DMS53 (cell line): ENCODE measurements around the gene IGSF10.

Source experiments
- DNase-seq: peaks from one replicate; lab custom pipeline; 2025; lab: John Stamatoyannopoulos, UW

IGSF10 gene

DNA sequence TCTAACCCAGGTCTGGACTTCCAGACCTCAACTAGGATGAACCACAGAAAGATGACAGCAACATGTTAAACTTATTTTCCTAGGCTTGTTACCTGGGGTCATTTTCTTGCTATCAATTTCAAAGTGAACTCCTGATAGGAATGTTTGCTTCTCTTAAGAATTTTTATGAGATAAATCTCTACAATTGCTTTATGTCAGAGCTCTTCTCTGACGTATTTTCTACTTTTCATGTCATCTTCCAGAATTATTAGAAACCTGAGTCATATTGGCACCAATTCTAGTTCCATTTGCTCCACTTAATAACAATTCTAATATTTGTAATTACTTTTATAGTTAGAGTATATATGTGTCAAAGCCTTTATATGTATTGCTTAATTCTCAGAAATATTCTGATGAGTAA lies 2.1 kb upstream of the IGSF10 start:
- no peak for DNase-seq

GRCh38 chr3:151462278-151462780 lies 1.5 kb upstream of the IGSF10 start:
- DNase-seq = no peak

DNA sequence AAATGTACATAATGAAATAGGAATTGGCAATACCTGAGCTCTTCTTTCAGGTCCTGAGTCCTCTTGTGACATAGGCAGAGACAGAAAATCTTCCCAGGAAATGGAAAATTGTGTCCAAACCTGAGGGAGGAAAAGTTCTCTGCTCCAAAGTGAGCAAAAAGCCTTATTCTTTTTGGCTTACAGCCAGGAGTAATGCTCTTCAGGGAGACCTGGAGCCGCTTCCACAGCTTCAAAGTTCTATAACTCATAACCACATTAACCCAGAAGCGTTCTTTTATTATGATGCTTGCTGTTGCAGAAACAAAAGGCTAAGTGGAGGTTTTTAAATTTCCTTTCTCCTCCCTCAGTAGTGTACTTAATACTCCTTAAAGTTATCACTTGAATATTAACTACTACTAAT lies 633 bp downstream of the IGSF10 start:
- peak; percentile 15 for DNase-seq

DNA sequence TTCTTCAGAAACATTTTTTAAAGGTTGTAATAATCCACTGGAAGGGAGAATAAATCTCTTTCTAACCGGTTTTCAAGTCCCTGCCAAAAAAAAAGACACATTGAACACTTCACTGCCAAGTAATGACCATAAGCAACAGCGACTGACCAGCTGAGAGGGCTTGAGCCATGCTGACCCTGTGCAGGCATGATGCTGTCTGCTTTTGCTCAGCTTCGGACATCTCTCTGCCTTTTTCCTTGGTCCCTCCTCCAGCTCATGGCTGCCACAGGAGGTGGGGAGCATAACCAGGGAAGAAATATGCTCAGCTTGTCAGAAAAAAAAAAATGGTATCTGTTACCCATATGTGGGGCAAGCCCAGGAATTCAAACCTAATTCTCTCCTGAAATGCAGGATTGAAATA lies 1.5 kb downstream of the IGSF10 start:
- no peak for DNase-seq

- DNase-seq = no peak
Measured at GRCh38 chr3:151456065-151456464, 4.8 kb downstream of the IGSF10 start.

DNA sequence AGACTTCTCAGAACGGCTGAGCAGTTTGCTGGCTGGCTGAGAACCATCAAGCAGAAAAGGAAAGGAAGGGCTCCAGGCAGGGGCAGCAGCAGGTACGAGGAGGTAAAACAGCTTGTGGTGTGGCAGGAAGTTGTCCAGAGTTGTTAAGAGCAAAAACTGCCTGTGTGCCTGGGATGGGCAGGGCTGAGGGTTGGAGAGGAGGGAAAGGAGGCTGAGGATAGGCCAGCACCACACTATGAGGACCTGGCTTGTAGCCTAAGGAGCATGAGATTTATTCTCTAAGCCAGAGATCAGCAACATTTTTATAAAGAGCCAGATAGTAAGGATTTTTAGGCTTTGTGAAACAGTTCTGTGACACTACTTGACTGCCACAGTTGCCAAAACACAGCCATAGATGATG lies 8.0 kb downstream of the IGSF10 start:
- no peak for DNase-seq

DNA sequence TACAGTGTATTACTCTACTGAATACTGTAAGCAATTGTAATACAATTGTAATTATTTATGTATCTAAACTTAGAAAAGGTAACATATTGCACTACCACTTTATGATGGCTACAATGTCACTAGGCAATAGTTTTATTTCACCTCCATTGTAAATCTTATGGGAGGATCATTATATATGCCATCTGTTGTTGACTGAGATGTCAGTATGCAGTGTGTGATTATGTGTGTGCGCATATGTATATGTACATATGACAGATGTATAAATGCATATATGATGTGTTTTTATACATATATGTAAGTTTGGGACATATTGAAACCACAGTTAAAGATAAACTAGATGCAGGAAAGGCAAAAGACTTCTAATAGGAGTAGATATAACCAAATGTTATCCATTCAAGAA lies 8.5 kb downstream of the IGSF10 start:
- DNase-seq = no peak

DNA sequence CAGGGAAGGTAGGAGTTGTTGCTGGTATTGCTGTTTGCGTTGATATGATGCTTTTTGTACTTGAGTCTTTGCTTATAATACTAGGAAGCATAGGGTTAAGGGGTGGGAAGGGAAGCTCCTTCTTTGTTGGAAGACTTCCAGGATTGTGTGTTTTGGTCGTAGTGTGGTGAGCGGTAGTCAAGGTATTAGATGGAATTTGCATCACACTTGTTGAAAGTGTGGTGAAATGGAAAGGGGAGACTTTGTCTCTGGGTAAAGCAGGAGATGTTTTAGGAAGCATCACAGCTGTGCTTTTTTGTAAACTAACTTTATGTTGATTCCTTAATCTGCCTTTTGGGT lies 14.9 kb downstream of the IGSF10 start:
- DNase-seq = no peak

- DNase-seq = no peak
Measured at GRCh38 chr3:151445273-151446001, 15.4 kb downstream of the IGSF10 start.

DNA sequence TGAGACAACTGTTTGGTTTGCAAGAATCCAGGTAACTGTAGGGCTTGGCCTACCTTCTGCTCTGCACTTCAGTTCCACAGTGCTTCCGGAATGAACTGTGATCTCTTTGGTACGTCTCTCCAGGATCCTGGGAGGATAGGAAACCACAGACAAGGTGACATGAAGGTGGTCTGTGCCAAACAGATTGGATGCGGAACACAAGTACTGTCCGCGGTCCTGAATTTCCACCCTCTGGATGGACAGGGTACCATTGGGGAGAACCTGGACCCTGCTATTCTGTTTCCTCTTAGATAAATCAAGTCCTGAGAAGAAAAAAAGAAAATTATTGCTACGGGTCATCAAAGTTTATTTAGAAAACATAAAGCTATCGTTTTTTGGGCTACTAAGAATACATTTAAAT lies 17.3 kb downstream of the IGSF10 start:
- DNase-seq = no peak

DNA sequence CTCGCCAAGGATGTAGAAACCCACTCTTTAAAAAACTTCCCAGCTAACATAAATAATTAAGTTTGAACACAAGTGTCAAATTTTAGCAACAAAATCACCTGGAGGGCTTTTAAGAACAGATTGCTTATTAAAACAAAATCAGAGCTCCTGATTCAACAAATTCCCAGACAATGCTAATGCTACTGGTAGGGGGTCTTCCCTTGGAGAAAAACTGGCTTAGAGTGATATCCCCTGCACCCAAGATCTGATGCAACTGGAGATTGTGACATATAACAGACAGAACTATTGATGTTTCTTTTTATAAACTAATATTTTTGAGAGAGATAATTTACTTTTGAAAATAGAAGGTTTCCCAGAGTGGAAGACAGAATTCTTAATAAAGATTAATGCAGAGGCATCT lies 19.9 kb downstream of the IGSF10 start:
- DNase-seq = no peak

DNA sequence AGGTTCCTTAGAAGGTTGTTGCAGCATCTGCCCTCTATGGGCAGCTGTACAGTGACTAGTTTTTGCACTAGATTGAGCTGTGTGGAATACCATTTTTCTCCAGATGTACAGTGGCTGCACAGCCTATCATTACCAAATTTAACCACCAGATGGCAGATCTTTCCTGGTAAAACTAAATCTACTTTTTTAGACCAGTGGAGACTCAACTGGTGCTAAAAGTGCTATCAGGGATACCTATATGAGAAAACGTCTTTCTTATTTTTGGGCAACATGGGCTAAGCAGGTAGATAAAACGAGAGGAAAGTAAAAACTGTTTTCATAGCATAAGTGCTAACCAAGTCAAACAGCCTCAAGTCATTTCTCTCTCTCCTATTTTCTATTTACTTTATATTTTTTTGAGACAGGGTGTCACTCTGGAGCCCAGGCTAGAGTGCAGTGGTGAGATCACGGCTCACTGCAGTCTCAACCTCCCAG lies 21.2 kb downstream of the IGSF10 start:
- peak; percentile 79 for DNase-seq

GRCh38 chr3:151437906-151438305 lies 23.0 kb downstream of the IGSF10 start:
- DNase-seq = no peak

GRCh38 chr3:151436675-151437446 lies 24.0 kb downstream of the IGSF10 start:
- no peak for DNase-seq

- no peak for DNase-seq
Measured at GRCh38 chr3:151434151-151434890, 26.5 kb downstream of the IGSF10 start.

GRCh38 chr3:151432616-151433372 lies 28.1 kb downstream of the IGSF10 start:
- no peak for DNase-seq

DNA sequence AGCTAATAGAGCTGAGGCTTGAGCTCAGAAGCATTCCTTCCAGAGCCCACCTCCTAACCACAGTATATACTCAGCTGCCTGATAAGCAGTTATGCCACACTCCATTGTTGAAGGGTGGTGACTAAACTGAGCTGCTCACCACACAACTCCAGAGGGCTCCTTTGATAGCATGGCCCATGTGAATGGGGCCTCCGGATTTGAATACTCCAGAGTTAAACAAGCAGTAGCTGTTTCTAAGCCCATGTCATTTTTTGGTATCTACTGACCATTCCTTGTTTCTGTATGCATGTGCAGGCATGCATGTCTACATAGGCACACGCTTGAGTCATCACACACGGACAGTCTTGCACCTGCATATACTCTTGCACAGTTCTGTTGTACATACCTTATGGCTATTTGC lies 28.9 kb downstream of the IGSF10 start:
- peak; percentile 23 for DNase-seq

GRCh38 chr3:151430821-151431484 lies 29.9 kb downstream of the IGSF10 start:
- peak; percentile 4 for DNase-seq

DNA sequence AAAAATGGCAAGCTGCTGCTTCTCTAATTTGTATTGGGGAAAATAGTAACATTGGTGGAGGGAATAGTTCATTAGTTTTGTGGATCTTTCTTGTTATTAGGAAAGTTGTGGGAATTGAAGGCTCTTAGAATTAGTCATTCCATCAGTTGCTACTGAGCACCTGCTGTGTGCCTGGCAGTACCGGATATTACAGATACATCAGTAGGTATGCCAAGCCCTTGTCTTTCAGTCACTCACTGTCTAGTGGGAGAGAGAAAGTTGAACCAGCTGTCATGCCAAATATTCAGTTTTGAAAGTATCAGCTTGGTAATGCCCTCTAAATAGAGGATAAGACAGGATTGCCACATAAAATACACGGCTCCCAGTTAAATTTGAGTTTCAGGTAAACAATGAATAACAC lies 32.5 kb downstream of the IGSF10 start:
- DNase-seq = peak; percentile 1

DNA sequence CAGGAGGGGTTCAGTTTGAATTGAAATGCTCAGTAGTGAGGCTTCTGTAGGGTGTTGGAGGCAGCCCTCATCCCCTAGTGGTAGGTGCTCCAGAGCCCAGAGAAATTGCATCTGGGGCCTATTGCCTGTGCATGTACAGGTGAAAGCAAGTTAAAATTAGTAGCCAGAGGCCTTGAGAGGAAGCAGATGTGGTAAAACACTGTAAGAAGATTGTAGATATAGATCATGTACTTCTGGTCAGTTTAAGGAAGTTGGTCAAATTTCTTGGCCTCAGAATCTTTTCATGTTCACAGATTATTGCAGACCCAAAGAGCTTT lies 34.6 kb downstream of the IGSF10 start:
- DNase-seq = peak; percentile 10

DNA sequence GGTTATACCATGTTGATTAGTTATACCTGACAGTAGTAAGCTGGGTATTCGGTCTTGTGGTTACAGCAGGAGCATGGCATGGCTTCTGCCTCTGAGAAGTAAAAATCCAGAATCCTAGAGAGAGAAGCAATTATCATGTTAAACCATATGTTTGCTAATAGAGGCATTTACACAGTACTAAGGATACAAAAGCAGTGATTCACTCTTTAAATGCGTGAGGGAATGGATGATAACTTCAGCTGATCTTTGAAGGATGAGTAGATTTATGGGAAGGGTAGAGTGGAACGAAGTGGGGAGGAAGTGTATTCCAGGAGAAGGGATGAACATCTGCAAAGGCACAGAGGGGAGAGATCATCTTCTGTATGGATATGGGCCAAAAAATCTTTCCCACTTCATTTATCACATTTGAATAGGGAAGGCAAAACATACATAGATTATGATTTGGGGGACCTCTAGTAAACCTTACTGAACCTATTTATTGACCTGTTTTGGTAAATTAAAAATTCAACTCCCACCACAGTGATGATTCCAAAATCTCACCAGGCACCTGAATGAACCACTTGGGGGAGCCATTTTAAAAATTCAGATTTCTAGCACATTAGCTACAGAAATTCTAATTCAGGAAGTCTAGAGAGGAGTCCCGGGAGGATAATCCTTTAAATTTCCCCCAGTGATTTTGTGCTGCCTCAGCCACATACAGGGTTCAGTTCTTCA lies 35.1 kb downstream of the IGSF10 start:
- no peak for DNase-seq
